ENCODE data around the gene TMEM14A.

GRCh38 chr6:52724042-52724405 lies 53.1 kb downstream of the TMEM14A start:
- TF ChIP-seq POLR2AphosphoS5 (IDR thresholded peaks at IDR 0.05) = no peak
- TF ChIP-seq, protein P1, sequence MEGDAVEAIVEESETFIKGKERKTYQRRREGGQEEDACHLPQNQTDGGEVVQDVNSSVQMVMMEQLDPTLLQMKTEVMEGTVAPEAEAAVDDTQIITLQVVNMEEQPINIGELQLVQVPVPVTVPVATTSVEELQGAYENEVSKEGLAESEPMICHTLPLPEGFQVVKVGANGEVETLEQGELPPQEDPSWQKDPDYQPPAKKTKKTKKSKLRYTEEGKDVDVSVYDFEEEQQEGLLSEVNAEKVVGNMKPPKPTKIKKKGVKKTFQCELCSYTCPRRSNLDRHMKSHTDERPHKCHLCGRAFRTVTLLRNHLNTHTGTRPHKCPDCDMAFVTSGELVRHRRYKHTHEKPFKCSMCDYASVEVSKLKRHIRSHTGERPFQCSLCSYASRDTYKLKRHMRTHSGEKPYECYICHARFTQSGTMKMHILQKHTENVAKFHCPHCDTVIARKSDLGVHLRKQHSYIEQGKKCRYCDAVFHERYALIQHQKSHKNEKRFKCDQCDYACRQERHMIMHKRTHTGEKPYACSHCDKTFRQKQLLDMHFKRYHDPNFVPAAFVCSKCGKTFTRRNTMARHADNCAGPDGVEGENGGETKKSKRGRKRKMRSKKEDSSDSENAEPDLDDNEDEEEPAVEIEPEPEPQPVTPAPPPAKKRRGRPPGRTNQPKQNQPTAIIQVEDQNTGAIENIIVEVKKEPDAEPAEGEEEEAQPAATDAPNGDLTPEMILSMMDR (IDR thresholded peaks at IDR 0.05) = no peak
- TF ChIP-seq EP300 (IDR thresholded peaks at IDR 0.05) = no peak
